ENCODE data around the gene BRSK2.

DNA sequence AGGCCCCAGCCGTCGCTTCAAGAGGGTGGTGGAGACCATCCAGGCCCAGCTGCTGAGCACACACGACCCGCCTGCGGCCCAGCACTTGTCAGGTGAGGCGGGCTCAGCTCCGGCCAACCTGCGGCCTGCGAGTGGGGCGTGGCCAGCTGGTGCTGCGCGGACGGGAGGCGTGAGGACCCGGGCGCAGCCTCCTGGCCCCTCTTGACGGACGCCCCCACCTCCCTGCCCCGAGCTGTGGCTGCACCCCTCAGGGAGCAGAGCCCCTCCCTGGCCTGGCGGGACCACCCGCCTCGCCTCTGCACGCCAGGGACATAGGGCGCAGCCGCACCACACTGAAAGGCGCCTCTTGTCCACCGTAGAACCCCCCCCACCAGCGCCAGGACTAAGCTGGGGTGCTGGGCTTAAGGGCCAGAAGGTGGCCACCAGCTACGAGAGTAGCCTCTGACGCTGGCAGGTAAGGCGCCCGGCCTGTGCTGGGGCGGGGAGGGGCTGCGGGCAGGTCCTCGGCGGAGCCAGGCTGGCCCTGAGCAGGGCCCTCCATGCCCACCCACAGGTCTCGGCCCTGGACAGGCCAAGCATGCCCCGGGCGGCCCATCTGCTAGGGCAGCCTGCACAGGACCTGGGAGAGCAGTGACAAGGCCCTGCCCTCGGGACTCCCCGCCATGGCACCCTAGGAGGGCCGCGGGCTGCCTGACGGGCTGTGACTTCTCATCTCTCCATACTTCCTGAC is 67.0 kb downstream of the BRSK2 start:
- TF ChIP-seq TCF4 (CRISPR knock-in tag; IDR thresholded peaks at IDR 0.05; ENCODE audit: borderline replicate concordance) (no peak), RARB (CRISPR knock-in tag; IDR thresholded peaks at IDR 0.05) (no peak), SNAI2 (CRISPR knock-in tag; IDR thresholded peaks at IDR 0.05) (no peak), ZFP3 (CRISPR knock-in tag; IDR thresholded peaks at IDR 0.05) (no peak), CSDC2 (CRISPR knock-in tag; IDR thresholded peaks at IDR 0.05) (no peak), ARNTL (CRISPR knock-in tag; IDR thresholded peaks at IDR 0.05; ENCODE audit: borderline replicate concordance, low read depth) (no peak), ZC3H10 (CRISPR knock-in tag; IDR thresholded peaks at IDR 0.05) (no peak)
- TF ChIP-seq, protein P1, sequence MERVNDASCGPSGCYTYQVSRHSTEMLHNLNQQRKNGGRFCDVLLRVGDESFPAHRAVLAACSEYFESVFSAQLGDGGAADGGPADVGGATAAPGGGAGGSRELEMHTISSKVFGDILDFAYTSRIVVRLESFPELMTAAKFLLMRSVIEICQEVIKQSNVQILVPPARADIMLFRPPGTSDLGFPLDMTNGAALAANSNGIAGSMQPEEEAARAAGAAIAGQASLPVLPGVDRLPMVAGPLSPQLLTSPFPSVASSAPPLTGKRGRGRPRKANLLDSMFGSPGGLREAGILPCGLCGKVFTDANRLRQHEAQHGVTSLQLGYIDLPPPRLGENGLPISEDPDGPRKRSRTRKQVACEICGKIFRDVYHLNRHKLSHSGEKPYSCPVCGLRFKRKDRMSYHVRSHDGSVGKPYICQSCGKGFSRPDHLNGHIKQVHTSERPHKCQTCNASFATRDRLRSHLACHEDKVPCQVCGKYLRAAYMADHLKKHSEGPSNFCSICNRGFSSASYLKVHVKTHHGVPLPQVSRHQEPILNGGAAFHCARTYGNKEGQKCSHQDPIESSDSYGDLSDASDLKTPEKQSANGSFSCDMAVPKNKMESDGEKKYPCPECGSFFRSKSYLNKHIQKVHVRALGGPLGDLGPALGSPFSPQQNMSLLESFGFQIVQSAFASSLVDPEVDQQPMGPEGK (CRISPR knock-in tag; IDR thresholded peaks at IDR 0.05; ENCODE audit: borderline replicate concordance) = no peak
- TF ChIP-seq, protein P2, sequence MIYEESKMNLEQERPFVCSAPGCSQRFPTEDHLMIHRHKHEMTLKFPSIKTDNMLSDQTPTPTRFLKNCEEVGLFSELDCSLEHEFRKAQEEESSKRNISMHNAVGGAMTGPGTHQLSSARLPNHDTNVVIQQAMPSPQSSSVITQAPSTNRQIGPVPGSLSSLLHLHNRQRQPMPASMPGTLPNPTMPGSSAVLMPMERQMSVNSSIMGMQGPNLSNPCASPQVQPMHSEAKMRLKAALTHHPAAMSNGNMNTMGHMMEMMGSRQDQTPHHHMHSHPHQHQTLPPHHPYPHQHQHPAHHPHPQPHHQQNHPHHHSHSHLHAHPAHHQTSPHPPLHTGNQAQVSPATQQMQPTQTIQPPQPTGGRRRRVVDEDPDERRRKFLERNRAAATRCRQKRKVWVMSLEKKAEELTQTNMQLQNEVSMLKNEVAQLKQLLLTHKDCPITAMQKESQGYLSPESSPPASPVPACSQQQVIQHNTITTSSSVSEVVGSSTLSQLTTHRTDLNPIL (CRISPR knock-in tag; IDR thresholded peaks at IDR 0.05; ENCODE audit: low read depth) = no peak

Measured in SK-N-SH treated with all-trans-retinoic acid at 6 μM for 48 hours (cell line).